Colonic mucosa (tissue), 4 donors: Measurements from ENCODE around the gene FAM219A. TPM values are rescaled to one million over a fixed set of nuclear protein-coding genes. Genes with fewer than 3 reads are reported as not detected.

Experiments
- DNase-seq: peaks from one replicate; pipeline ENCODE4 v3.0.0-alpha.2; 2020
- H3K27ac ChIP-seq: fragments of 200-600 bp; one replicate; pipeline ENCODE4 v1.8.0; 2021
- H3K27me3 ChIP-seq: fragments of 200-600 bp; one replicate; pipeline ENCODE4 v1.8.0; 2021
- H3K36me3 ChIP-seq: fragments of 200-600 bp; one replicate; pipeline ENCODE4 v1.8.0; 2021
- H3K4me1 ChIP-seq: fragments of 200-600 bp; one replicate; pipeline ENCODE4 v1.8.0; 2021; ENCODE audit warnings: mild to moderate bottlenecking
- H3K4me3 ChIP-seq: fragments of 200-600 bp; one replicate; pipeline ENCODE4 v1.8.0; 2021
- H3K9ac ChIP-seq, 2 donors: one replicate each; pipeline ENCODE4 v1.7.0; 2013; ENCODE audit warnings: control low read depth in 2 of 2, low read depth in 2 of 2, low read length in 2 of 2
- H3K9me3 ChIP-seq: fragments of 200-600 bp; one replicate; pipeline ENCODE4 v1.8.0; 2021
- CTCF ChIP-seq: fragments of 200-600 bp; IDR thresholded peaks from one replicate; pipeline ENCODE4 v1.8.0; 2022; ENCODE audit warnings: antibody characterized with exemption, mild to moderate bottlenecking
- intact Hi-C: fragments of 100-400 bp; cut with DNase I; formaldehyde crosslinking; loops from one replicate; pipeline ENCODE4 v1.14.1; 2022
- total RNA-seq, 2 donors: library from RNA; stranded (reverse); fragmentation: NEBNext Ultra II Directional in 1 of 2; extraction: Animal tissue kit (Norgen Biotek cat#: 25700) in 1 of 2; gene quantifications; one replicate each; pipeline ENCODE4 v1.2.1, GENCODE V29; 2021
- donor health status: healthy.
- donor health status: DM: no; HTN: no; CAD: no.
- donor health status: DM: no; HTN: no; CAD: no.

Gene FAM219A
- total RNA-seq, 2 donors from 2014 or later, result 6.3 to 7.5 TPM

GRCh38 chr9:34458959-34459340, 580 bp upstream of the FAM219A start:
- H3K27ac ChIP-seq, result no peak overlapping the region
- no peak overlapping the region for H3K9ac ChIP-seq

GRCh38 chr9:34457266-34458012, 931 bp downstream of the FAM219A start:
- Histone ChIP-seq H3K27me3 (no peaks in the 10 kb centered on the region), H3K9me3 (no peaks in the 10 kb centered on the region), H3K9ac (peak overlapping the region; percentile 78 to 81), H3K4me3 (peak overlapping the region; percentile 72), H3K27ac (peak overlapping the region; percentile 6), H3K36me3 (no peaks in the 10 kb centered on the region), H3K4me1 (no peaks in the 10 kb centered on the region)
- DNase-seq, result peak; percentile 62
- no peak for TF ChIP-seq CTCF
- intact Hi-C loops, result no loop called here

More at GRCh38 chr9:34458959-34459340, 580 bp upstream of the FAM219A start:
- Histone ChIP-seq H3K9me3 (no peaks in the 10 kb centered on the region), H3K27me3 (no peaks in the 10 kb centered on the region), H3K4me3 (no peak overlapping the region), H3K4me1 (no peaks in the 10 kb centered on the region), H3K36me3 (no peaks in the 10 kb centered on the region)
- intact Hi-C loops, result no loop called here
- DNase-seq, result no peak
- TF ChIP-seq CTCF, result no peak

GRCh38 chr9:34456746-34457145, 1.6 kb downstream of the FAM219A start:
- Histone ChIP-seq H3K4me1 (no peaks in the 10 kb centered on the region), H3K4me3 (peak overlapping the region; percentile 72), H3K27me3 (no peaks in the 10 kb centered on the region), H3K36me3 (no peaks in the 10 kb centered on the region), H3K9me3 (no peaks in the 10 kb centered on the region), H3K27ac (no peak overlapping the region), H3K9ac (peak overlapping the region; percentile 78 to 81)
- intact Hi-C loops, result no loop called here
- DNase-seq, result no peak
- no peak for TF ChIP-seq CTCF

GRCh38 chr9:34456151-34456550, 2.2 kb downstream of the FAM219A start:
- Histone ChIP-seq H3K4me1 (no peaks in the 10 kb centered on the region), H3K36me3 (no peaks in the 10 kb centered on the region), H3K27me3 (no peaks in the 10 kb centered on the region), H3K9me3 (no peaks in the 10 kb centered on the region), H3K27ac (no peak overlapping the region), H3K4me3 (no peak overlapping the region), H3K9ac (no peak overlapping the region)
- TF ChIP-seq CTCF, result no peak
- intact Hi-C loops, result no loop called here
- DNase-seq, result no peak

GRCh38 chr9:34454571-34455065, 3.8 kb downstream of the FAM219A start:
- no peaks in the 10 kb centered on the region for H3K27me3 ChIP-seq
- intact Hi-C loops, result no loop called here
- no peak for TF ChIP-seq CTCF
- H3K9ac ChIP-seq, result no peak overlapping the region
- no peaks in the 10 kb centered on the region for H3K9me3 ChIP-seq
- no peak for DNase-seq
- H3K4me1 ChIP-seq, result no peaks in the 10 kb centered on the region
- no peak overlapping the region for H3K4me3 ChIP-seq
- H3K36me3 ChIP-seq, result no peaks in the 10 kb centered on the region
- no peak overlapping the region for H3K27ac ChIP-seq
